ENCODE measurements around the gene IL1RAPL2. TPM values are rescaled to one million over a fixed set of nuclear protein-coding genes. Genes with fewer than 3 reads are reported as not detected.

The IL1RAPL2 gene
- total RNA-seq, 1 donor from 2014 or later = not detected

- H3K36me3 Mint-ChIP-seq (ENCODE audit: low read depth) = no peaks in the 10 kb centered on the region
- H3K4me3 Mint-ChIP-seq (ENCODE audit: unreplicated experiment) = no peak overlapping the region
- no peaks in the 10 kb centered on the region for H3K27me3 Mint-ChIP-seq (ENCODE audit: low read depth)
- no peak for DNase-seq (ENCODE audit: low spot score)
- no peak overlapping the region for H3K27ac Mint-ChIP-seq (ENCODE audit: unreplicated experiment)
- no peak for TF ChIP-seq CTCF (IDR thresholded peaks at IDR 0.05)
- H3K4me1 Mint-ChIP-seq (ENCODE audit: low read depth) = no peaks in the 10 kb centered on the region
- peaks cover 8% of the 10 kb centered on the region for H3K9me3 Mint-ChIP-seq (ENCODE audit: low read depth)
These were observed 765.2 kb downstream of the IL1RAPL2 start for GRCh38 chrX:105331244-105331643.

GRCh38 chrX:105347373-105347772 lies 781.4 kb downstream of the IL1RAPL2 start:
- Mint-ChIP-seq H3K36me3 (ENCODE audit: low read depth) (no peaks in the 10 kb centered on the region), H3K4me3 (ENCODE audit: unreplicated experiment) (no peak overlapping the region), H3K27me3 (ENCODE audit: low read depth) (no peaks in the 10 kb centered on the region), H3K27ac (ENCODE audit: unreplicated experiment) (no peak overlapping the region), H3K4me1 (ENCODE audit: low read depth) (no peaks in the 10 kb centered on the region), H3K9me3 (ENCODE audit: low read depth) (peaks cover 20% of the 10 kb centered on the region)
- no peak for TF ChIP-seq CTCF (IDR thresholded peaks at IDR 0.05)
- DNase-seq (ENCODE audit: low spot score) = no peak

GRCh38 chrX:105349476-105349875 lies 783.5 kb downstream of the IL1RAPL2 start:
- H3K4me1 Mint-ChIP-seq (ENCODE audit: low read depth) = no peaks in the 10 kb centered on the region
- DNase-seq (ENCODE audit: low spot score) = no peak
- no peaks in the 10 kb centered on the region for H3K36me3 Mint-ChIP-seq (ENCODE audit: low read depth)
- no peaks in the 10 kb centered on the region for H3K27me3 Mint-ChIP-seq (ENCODE audit: low read depth)
- no peak overlapping the region for H3K4me3 Mint-ChIP-seq (ENCODE audit: unreplicated experiment)
- H3K27ac Mint-ChIP-seq (ENCODE audit: unreplicated experiment) = no peak overlapping the region
- TF ChIP-seq CTCF (IDR thresholded peaks at IDR 0.05) = no peak
- H3K9me3 Mint-ChIP-seq (ENCODE audit: low read depth) = peaks cover 25% of the 10 kb centered on the region

GRCh38 chrX:105375816-105376215 lies 809.8 kb downstream of the IL1RAPL2 start:
- TF ChIP-seq CTCF (IDR thresholded peaks at IDR 0.05) = no peak
- Mint-ChIP-seq H3K36me3 (ENCODE audit: low read depth) (no peaks in the 10 kb centered on the region), H3K27ac (ENCODE audit: unreplicated experiment) (no peak overlapping the region), H3K27me3 (ENCODE audit: low read depth) (peaks cover 1% of the 10 kb centered on the region), H3K9me3 (ENCODE audit: low read depth) (peaks cover 11% of the 10 kb centered on the region), H3K4me1 (ENCODE audit: low read depth) (peaks cover 9% of the 10 kb centered on the region), H3K4me3 (ENCODE audit: unreplicated experiment) (no peak overlapping the region)
- DNase-seq (ENCODE audit: low spot score) = no peak

GRCh38 chrX:105424729-105425128 lies 858.7 kb downstream of the IL1RAPL2 start:
- H3K27me3 Mint-ChIP-seq (ENCODE audit: low read depth) = no peaks in the 10 kb centered on the region
- no peak overlapping the region for H3K27ac Mint-ChIP-seq (ENCODE audit: unreplicated experiment)
- no peak overlapping the region for H3K4me3 Mint-ChIP-seq (ENCODE audit: unreplicated experiment)
- no peaks in the 10 kb centered on the region for H3K36me3 Mint-ChIP-seq (ENCODE audit: low read depth)
- peaks cover 4% of the 10 kb centered on the region for H3K4me1 Mint-ChIP-seq (ENCODE audit: low read depth)
- no peak for TF ChIP-seq CTCF (IDR thresholded peaks at IDR 0.05)
- DNase-seq (ENCODE audit: low spot score) = no peak
- H3K9me3 Mint-ChIP-seq (ENCODE audit: low read depth) = peaks cover 17% of the 10 kb centered on the region
